Hepatocyte (in vitro differentiated cells): ENCODE results near the gene DIRAS1. TPM values are rescaled to one million over a fixed set of nuclear protein-coding genes. Genes with fewer than 3 reads are reported as not detected.

Source experiments
- DNase-seq: peaks from one replicate; pipeline ENCODE4 v3.0.0-alpha.2; 2016; ENCODE audit warnings: low spot score
- H2AFZ ChIP-seq: fragments of 200-600 bp; sonication (generic); 2 replicates; pipeline ENCODE4 v1.6.0; 2016; ENCODE audit warnings: antibody characterized with exemption, mild to moderate bottlenecking
- H3K27ac ChIP-seq: fragments of 200-600 bp; sonication (generic); 2 replicates; pipeline ENCODE4 v1.5.1; 2016; ENCODE audit warnings: mild to moderate bottlenecking
- H3K27me3 ChIP-seq: fragments of 200-600 bp; sonication (generic); 2 replicates; pipeline ENCODE4 v1.6.1; 2016
- H3K36me3 ChIP-seq: fragments of 200-600 bp; sonication (generic); replicated peaks from 2 replicates; pipeline ENCODE4 v1.5.1; 2016; ENCODE audit warnings: low read depth; ENCODE audit not compliant: insufficient read depth
- H3K4me1 ChIP-seq: fragments of 200-600 bp; sonication (generic); 2 replicates; pipeline ENCODE4 v1.5.1; 2016; ENCODE audit warnings: mild to moderate bottlenecking, moderate library complexity; ENCODE audit not compliant: insufficient read depth
- H3K4me2 ChIP-seq: fragments of 200-600 bp; sonication (generic); 2 replicates; pipeline ENCODE4 v1.6.0; 2016
- H3K4me3 ChIP-seq: fragments of 200-600 bp; sonication (generic); 2 replicates; pipeline ENCODE4 v1.5.1; 2016; ENCODE audit warnings: mild to moderate bottlenecking
- H3K79me2 ChIP-seq: fragments of 200-600 bp; sonication (generic); 2 replicates; pipeline ENCODE4 v1.6.0; 2017; ENCODE audit warnings: mild to moderate bottlenecking
- H3K9me2 ChIP-seq: fragments of 200-600 bp; sonication (generic); replicated peaks from 2 replicates; pipeline ENCODE4 v1.6.0; 2017; ENCODE audit warnings: mild to moderate bottlenecking; ENCODE audit not compliant: insufficient read depth
- H3K9me3 ChIP-seq: fragments of 200-600 bp; sonication (generic); 2 replicates; pipeline ENCODE4 v1.5.1; 2016; ENCODE audit warnings: low read depth, mild to moderate bottlenecking
- H4K20me1 ChIP-seq: fragments of 200-600 bp; sonication (generic); 2 replicates; pipeline ENCODE4 v1.6.0; 2016; ENCODE audit warnings: mild to moderate bottlenecking; ENCODE audit not compliant: insufficient read depth, poor library complexity, severe bottlenecking
- CTCF ChIP-seq: fragments of 200-600 bp; sonication (generic); IDR thresholded peaks from 2 replicates; pipeline ENCODE4 v1.5.1; 2016; ENCODE audit warnings: antibody characterized with exemption, mild to moderate bottlenecking; ENCODE audit not compliant: poor library complexity
- EZH2 ChIP-seq: fragments of 200-600 bp; sonication (generic); IDR thresholded peaks from 2 replicates; pipeline ENCODE4 v1.6.1; 2016; ENCODE audit warnings: antibody characterized with exemption, mild to moderate bottlenecking, borderline replicate concordance
- EZH2phosphoT487 ChIP-seq: fragments of 200-600 bp; sonication (generic); IDR thresholded peaks from one replicate; pipeline ENCODE4 v1.6.1; 2018; ENCODE audit warnings: antibody characterized with exemption, mild to moderate bottlenecking, low read depth, moderate library complexity; ENCODE audit not compliant: unreplicated experiment, severe bottlenecking
- WGBS: methylation state at CpG from one replicate; pipeline ENCODE4 v1.1.6; 2016; ENCODE audit warnings: low lambda C conversion rate; ENCODE audit errors: missing lambda C conversion rate; 5-methylcytosine and 5-hydroxymethylcytosine counted together
- polyA plus RNA-seq: library from polyadenylated mRNA; unstranded; fragments of >200 nt; fragmentation: Nextera tagmentation; extraction: Ambion mirVana; gene quantifications from 2 replicates; pipeline ENCODE4 v1.2.1, GENCODE V29; 2016
- total RNA-seq: library from RNA; depleted of rRNA; stranded (reverse); fragments of >200 nt; gene quantifications from 2 replicates; pipeline ENCODE4 v1.2.3, GENCODE V29; 2014

The DIRAS1 gene
- total and polyA plus RNA-seq, 2 experiments from 2014 or later = 1.5 to 2.4 TPM

GRCh38 chr19:2733930-2734588 lies 12.9 kb upstream of the DIRAS1 start:
- Histone ChIP-seq H2AFZ (no peak overlapping the region), H3K9me3 (no peaks in the 10 kb centered on the region), H3K79me2 (no peaks in the 10 kb centered on the region), H3K9me2 (no peaks in the 10 kb centered on the region), H3K4me1 (no peaks in the 10 kb centered on the region), H3K4me2 (no peak overlapping the region), H4K20me1 (no peaks in the 10 kb centered on the region), H3K36me3 (no peaks in the 10 kb centered on the region), H3K27ac (no peak overlapping the region), H3K4me3 (no peak overlapping the region), H3K27me3 (no peaks in the 10 kb centered on the region)
- WGBS = 94% methylated on average over 35 of the region's 35 CpGs
- TF ChIP-seq EZH2phosphoT487 (no peak), EZH2 (no peak), CTCF (no peak)
- no peak for DNase-seq

- H3K79me2 ChIP-seq = no peaks in the 10 kb centered on the region
- WGBS = 97% methylated on average over 38 of the region's 38 CpGs
- no peaks in the 10 kb centered on the region for H4K20me1 ChIP-seq
- H3K27ac ChIP-seq = no peak overlapping the region
- no peaks in the 10 kb centered on the region for H3K9me2 ChIP-seq
- peaks cover 2% of the 10 kb centered on the region for H3K27me3 ChIP-seq
- H2AFZ ChIP-seq = no peak overlapping the region
- no peak overlapping the region for H3K4me2 ChIP-seq
- TF ChIP-seq EZH2 (no peak), EZH2phosphoT487 (no peak), CTCF (no peak)
- H3K4me3 ChIP-seq = no peak overlapping the region
- no peaks in the 10 kb centered on the region for H3K9me3 ChIP-seq
- H3K36me3 ChIP-seq = no peaks in the 10 kb centered on the region
- no peaks in the 10 kb centered on the region for H3K4me1 ChIP-seq
- no peak for DNase-seq
Measured at GRCh38 chr19:2732883-2733282, 11.7 kb upstream of the DIRAS1 start.

GRCh38 chr19:2732157-2732725 lies 11.1 kb upstream of the DIRAS1 start:
- Histone ChIP-seq H3K4me3 (no peak overlapping the region), H3K79me2 (no peaks in the 10 kb centered on the region), H3K36me3 (no peaks in the 10 kb centered on the region), H3K4me1 (no peaks in the 10 kb centered on the region), H3K9me2 (no peaks in the 10 kb centered on the region), H3K4me2 (no peak overlapping the region), H2AFZ (no peak overlapping the region), H3K27ac (no peak overlapping the region), H3K27me3 (peaks cover 9% of the 10 kb centered on the region), H3K9me3 (no peaks in the 10 kb centered on the region), H4K20me1 (no peaks in the 10 kb centered on the region)
- 95% methylated on average over 32 of the region's 33 CpGs for WGBS
- TF ChIP-seq CTCF = no peak
- TF ChIP-seq EZH2 = no peak
- TF ChIP-seq EZH2phosphoT487 = no peak
- no peak for DNase-seq
